DOHH2 (cell line): ENCODE data around the gene HMCN2.

Experiments used
- H3F3A ChIP-seq: fragments of 200-600 bp; sonication (generic), shearing (Covaris generic); 2 replicates; pipeline ENCODE4 v1.6.0; 2016; ENCODE audit warnings: antibody characterized with exemption, mild to moderate bottlenecking; ENCODE audit not compliant: control insufficient read depth, insufficient read depth
- H3K27ac ChIP-seq: fragments of 200-600 bp; sonication (generic); 2 replicates; pipeline ENCODE4 v1.5.1; 2014; ENCODE audit warnings: low read depth, mild to moderate bottlenecking, low read length, moderate library complexity
- H3K27me3 ChIP-seq: fragments of 200-600 bp; sonication (generic); 2 replicates; pipeline ENCODE4 v1.6.1; 2014; ENCODE audit warnings: mild to moderate bottlenecking, low read length, mixed read lengths; ENCODE audit not compliant: control insufficient read depth
- H3K36me3 ChIP-seq: fragments of 200-600 bp; sonication (generic); 2 replicates; pipeline ENCODE4 v1.6.1; 2014; ENCODE audit warnings: mild to moderate bottlenecking, low read length, moderate library complexity, mixed read lengths; ENCODE audit not compliant: control insufficient read depth
- H3K4me1 ChIP-seq: fragments of 200-600 bp; sonication (generic); 2 replicates; pipeline ENCODE4 v1.6.1; 2014; ENCODE audit warnings: mild to moderate bottlenecking, low read length, mixed read lengths; ENCODE audit not compliant: control insufficient read depth
- H3K4me2 ChIP-seq: fragments of 200-600 bp; sonication (generic); 2 replicates; pipeline ENCODE4 v1.6.0; 2014; ENCODE audit warnings: mild to moderate bottlenecking, low read length, moderate library complexity
- H3K4me3 ChIP-seq: fragments of 200-600 bp; sonication (generic); 2 replicates; pipeline ENCODE4 v1.5.1; 2014; ENCODE audit warnings: mild to moderate bottlenecking, low read length, mixed read lengths
- H3K79me2 ChIP-seq: fragments of 200-600 bp; sonication (generic); 2 replicates; pipeline ENCODE4 v1.6.1; 2014; ENCODE audit warnings: mild to moderate bottlenecking, low read length, mixed read lengths; ENCODE audit not compliant: control insufficient read depth
- H3K9me2 ChIP-seq: fragments of 200-600 bp; sonication (generic); replicated peaks from 2 replicates; pipeline ENCODE4 v1.6.1; 2014; ENCODE audit warnings: mild to moderate bottlenecking, low read length, mixed read lengths; ENCODE audit not compliant: control insufficient read depth
- H3K9me3 ChIP-seq: fragments of 200-600 bp; sonication (generic); 2 replicates; pipeline ENCODE4 v1.6.1; 2014; ENCODE audit warnings: antibody characterized with exemption, low read length, mixed read lengths; ENCODE audit not compliant: control insufficient read depth, insufficient read depth
- H4K20me1 ChIP-seq: fragments of 200-600 bp; sonication (generic); 2 replicates; pipeline ENCODE4 v1.6.0; 2014; ENCODE audit warnings: low read depth, mild to moderate bottlenecking, antibody characterized with exemption, low read length, moderate library complexity; ENCODE audit not compliant: control insufficient read depth, insufficient read depth
- EZH2phosphoT487 ChIP-seq: fragments of 200-600 bp; sonication (generic); IDR thresholded peaks from 2 replicates; pipeline ENCODE4 v1.6.1; 2017; ENCODE audit warnings: borderline replicate concordance, mild to moderate bottlenecking, antibody characterized with exemption, low read length, moderate library complexity, mixed read lengths
- TF ChIP-seq, protein P1 (sequence below): fragments of 200-600 bp; sonication (generic); IDR thresholded peaks from one replicate; pipeline ENCODE4 v1.5.1; 2014; ENCODE audit warnings: antibody characterized with exemption, mild to moderate bottlenecking, low read depth, low read length; ENCODE audit not compliant: poor library complexity, severe bottlenecking

HMCN2 gene

DNA sequence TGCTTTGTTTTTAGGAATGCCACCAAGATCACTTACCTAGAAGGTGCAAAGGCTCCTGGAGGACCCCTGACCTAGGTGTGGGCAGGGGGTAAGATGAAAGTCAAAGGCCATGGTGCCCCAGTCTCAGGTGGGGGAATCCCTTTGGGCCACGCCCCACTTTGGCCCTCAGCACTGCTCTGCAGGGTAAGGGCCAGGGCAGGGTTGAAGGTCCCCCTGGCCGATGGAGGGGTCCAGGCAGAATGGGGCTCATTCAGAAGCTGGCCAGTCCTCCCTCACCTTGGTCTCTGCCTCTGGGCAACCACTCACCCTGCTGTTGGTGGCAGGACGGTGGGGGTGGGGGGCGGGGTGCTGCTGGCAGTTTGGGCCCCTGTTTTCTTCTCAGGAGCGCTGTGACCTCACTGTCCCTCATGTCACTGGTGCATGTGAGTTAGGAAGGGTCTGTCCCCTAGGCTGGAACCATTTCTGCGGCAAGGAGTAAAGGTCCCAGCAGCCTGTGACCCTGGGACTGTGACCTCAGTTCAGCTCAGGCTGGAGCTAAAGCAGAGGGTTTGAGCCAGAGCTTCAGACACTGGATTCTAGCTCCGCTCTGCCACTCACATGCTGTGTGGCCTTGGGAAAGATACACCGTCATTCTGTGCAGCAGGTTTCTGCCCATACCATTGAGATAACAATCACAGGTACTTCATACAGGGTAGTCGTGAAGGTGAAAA lies 177.3 kb downstream of the HMCN2 start:
- H3K9me2 ChIP-seq = no peaks in the 10 kb centered on the region
- H3K79me2 ChIP-seq = no peaks in the 10 kb centered on the region
- no peaks in the 10 kb centered on the region for H4K20me1 ChIP-seq
- no peak overlapping the region for H3K4me3 ChIP-seq
- no peaks in the 10 kb centered on the region for H3K36me3 ChIP-seq
- no peaks in the 10 kb centered on the region for H3F3A ChIP-seq
- H3K4me1 ChIP-seq = peaks cover 4% of the 10 kb centered on the region; the same call in 1 of the 2 replicates
- H3K27me3 ChIP-seq = no peaks in the 10 kb centered on the region
- H3K9me3 ChIP-seq = peaks cover 8% of the 10 kb centered on the region; the same call in 1 of the 2 replicates
- no peak overlapping the region for H3K4me2 ChIP-seq
- TF ChIP-seq EZH2phosphoT487 = no peak
- TF ChIP-seq, protein P1, sequence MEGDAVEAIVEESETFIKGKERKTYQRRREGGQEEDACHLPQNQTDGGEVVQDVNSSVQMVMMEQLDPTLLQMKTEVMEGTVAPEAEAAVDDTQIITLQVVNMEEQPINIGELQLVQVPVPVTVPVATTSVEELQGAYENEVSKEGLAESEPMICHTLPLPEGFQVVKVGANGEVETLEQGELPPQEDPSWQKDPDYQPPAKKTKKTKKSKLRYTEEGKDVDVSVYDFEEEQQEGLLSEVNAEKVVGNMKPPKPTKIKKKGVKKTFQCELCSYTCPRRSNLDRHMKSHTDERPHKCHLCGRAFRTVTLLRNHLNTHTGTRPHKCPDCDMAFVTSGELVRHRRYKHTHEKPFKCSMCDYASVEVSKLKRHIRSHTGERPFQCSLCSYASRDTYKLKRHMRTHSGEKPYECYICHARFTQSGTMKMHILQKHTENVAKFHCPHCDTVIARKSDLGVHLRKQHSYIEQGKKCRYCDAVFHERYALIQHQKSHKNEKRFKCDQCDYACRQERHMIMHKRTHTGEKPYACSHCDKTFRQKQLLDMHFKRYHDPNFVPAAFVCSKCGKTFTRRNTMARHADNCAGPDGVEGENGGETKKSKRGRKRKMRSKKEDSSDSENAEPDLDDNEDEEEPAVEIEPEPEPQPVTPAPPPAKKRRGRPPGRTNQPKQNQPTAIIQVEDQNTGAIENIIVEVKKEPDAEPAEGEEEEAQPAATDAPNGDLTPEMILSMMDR = no peak
- no peak overlapping the region for H3K27ac ChIP-seq

DNA sequence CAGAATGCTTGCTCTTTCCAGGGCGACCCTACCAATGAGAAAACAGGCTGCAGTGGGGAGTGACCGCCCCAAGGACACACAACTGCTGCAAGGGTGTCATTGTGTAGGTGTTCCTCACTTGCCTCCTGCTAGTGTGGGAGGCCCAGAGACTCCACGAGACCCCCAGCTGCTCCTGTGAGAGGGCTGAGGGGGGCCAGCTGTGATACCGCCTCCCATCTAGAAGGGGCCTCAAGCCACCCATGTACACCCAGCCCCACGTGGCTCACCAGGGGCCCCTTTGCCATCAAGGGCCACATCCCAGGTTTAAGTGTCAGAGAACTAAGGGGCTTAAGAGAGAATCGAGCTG lies 177.9 kb downstream of the HMCN2 start:
- Histone ChIP-seq H3K79me2 (no peaks in the 10 kb centered on the region), H3K9me3 (peaks cover 8% of the 10 kb centered on the region; the same call in 1 of the 2 replicates), H4K20me1 (no peaks in the 10 kb centered on the region), H3F3A (no peaks in the 10 kb centered on the region), H3K9me2 (no peaks in the 10 kb centered on the region), H3K4me1 (peaks cover 9% of the 10 kb centered on the region; the same call in 1 of the 2 replicates), H3K27me3 (no peaks in the 10 kb centered on the region), H3K4me3 (no peak overlapping the region), H3K36me3 (no peaks in the 10 kb centered on the region), H3K4me2 (no peak overlapping the region), H3K27ac (no peak overlapping the region)
- TF ChIP-seq, protein P1 = no peak
- TF ChIP-seq EZH2phosphoT487 = no peak

DNA sequence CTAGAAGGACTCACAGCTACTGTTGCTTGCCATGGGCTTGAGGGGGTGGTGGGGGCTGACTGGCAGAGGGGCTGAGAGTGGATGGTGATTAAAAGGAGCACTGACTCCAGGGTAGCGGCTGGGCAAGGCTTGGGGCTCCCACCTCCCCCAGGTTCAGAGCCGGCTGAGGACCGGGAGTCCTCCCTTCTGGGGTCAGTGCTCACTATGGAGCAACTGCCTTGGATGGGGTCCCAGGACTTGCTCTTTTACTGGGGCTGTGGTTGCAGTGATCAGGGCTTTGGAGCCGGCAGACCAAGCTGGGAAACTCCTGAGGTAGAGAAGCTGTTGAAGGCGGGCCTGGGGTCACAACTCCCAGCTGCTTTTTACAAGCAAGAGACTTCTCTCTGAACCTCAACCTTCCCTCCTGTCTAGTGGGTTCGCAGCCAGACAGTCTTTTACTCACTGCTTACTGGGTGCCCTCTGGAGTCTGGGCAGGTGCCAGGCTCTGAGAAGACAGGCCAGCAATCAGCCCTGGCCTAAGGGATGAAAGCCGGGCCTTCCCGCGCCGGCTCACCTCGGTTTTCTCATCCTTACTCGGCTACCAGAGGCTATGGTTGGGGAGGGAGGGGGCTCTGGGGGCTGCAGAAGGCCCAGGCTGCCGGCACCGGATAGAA lies 178.4 kb downstream of the HMCN2 start:
- H3K36me3 ChIP-seq = no peaks in the 10 kb centered on the region
- H3K27me3 ChIP-seq = no peaks in the 10 kb centered on the region
- TF ChIP-seq, protein P1 = no peak
- no peak for TF ChIP-seq EZH2phosphoT487
- H3K9me3 ChIP-seq = peaks cover 8% of the 10 kb centered on the region; the same call in 1 of the 2 replicates
- H3K79me2 ChIP-seq = no peaks in the 10 kb centered on the region
- peaks cover 9% of the 10 kb centered on the region; the same call in 1 of the 2 replicates for H3K4me1 ChIP-seq
- H3K4me2 ChIP-seq = no peak overlapping the region
- H3K27ac ChIP-seq = no peak overlapping the region
- H3F3A ChIP-seq = no peaks in the 10 kb centered on the region
- H4K20me1 ChIP-seq = no peaks in the 10 kb centered on the region
- no peak overlapping the region for H3K4me3 ChIP-seq
- H3K9me2 ChIP-seq = no peaks in the 10 kb centered on the region
